Measurements from ENCODE around the gene DNAJB2.

GRCh38 chr2:219296142-219296541, 17.0 kb downstream of the DNAJB2 start:
- TF ChIP-seq CTCF (IDR thresholded peaks at IDR 0.05; ENCODE audit: low read depth, low read length), result no peak
- TF ChIP-seq POLR2A (IDR thresholded peaks at IDR 0.05; ENCODE audit: extremely low read depth, insufficient read length), result no peak
- no peak for TF ChIP-seq MYC (IDR thresholded peaks at IDR 0.05; ENCODE audit: low read depth, low read length)
- no peak for TF ChIP-seq MAX (IDR thresholded peaks at IDR 0.05; ENCODE audit: low read depth, low read length)
